Ascending aorta (tissue), 2 donors: ENCODE measurements around the gene TNFRSF25. TPM values are rescaled to one million over a fixed set of nuclear protein-coding genes. Genes with fewer than 3 reads are reported as not detected.

Source experiments
- DNase-seq, 2 donors: peaks; one replicate each; pipeline ENCODE4 v3.0.0-alpha.2; 2019; ENCODE audit warnings: low spot score in 2 of 2
- H3K27ac ChIP-seq, 2 donors: fragments of 200-600 bp; sonication (generic); one replicate each; pipeline ENCODE4 v1.5.1; 2016 to 2017; ENCODE audit warnings: mild to moderate bottlenecking in 1 of 2
- H3K27me3 ChIP-seq: fragments of 200-600 bp; sonication (generic); one replicate; pipeline ENCODE4 v1.5.1; 2017
- H3K36me3 ChIP-seq, 2 donors: fragments of 200-600 bp; sonication (generic); one replicate each; pipeline ENCODE4 v1.5.1; 2016
- H3K4me1 ChIP-seq, 2 donors: fragments of 200-600 bp; sonication (generic); one replicate each; pipeline ENCODE4 v1.5.1; 2016 to 2017; ENCODE audit warnings: mild to moderate bottlenecking in 1 of 2
- H3K4me3 ChIP-seq, 2 donors: fragments of 200-600 bp; sonication (generic); one replicate each; pipeline ENCODE4 v1.5.1; 2016 to 2017; ENCODE audit warnings: mild to moderate bottlenecking in 1 of 2
- H3K9me3 ChIP-seq, 2 donors: fragments of 200-600 bp; sonication (generic); one replicate each; pipeline ENCODE4 v1.5.1; 2016
- intact Hi-C: fragments of 100-400 bp; cut with DNase I; formaldehyde crosslinking; loops from one replicate; pipeline ENCODE4 v1.15.1; 2023
- total RNA-seq: library from RNA; depleted of rRNA; stranded (reverse); fragments of >200 nt; gene quantifications from one replicate; pipeline ENCODE4 v1.1.0, GENCODE V29; 2016
- TF ChIP-seq, protein P1 (sequence below), 3 experiments: fragments of 200-600 bp in 2 of 3; fragments of 450-650 bp in 1 of 3; sonication (generic) in 2 of 3; IDR thresholded peaks; one replicate each; pipeline ENCODE4 v1.5.1; 2016 to 2019; ENCODE audit warnings: antibody characterized with exemption in 3 of 3, mild to moderate bottlenecking in 1 of 3, moderate library complexity in 1 of 3

TNFRSF25 gene
- total RNA-seq, 1 donor from 2014 or later: 18.0 TPM

GRCh38 chr1:6477039-6477820 lies 11.3 kb upstream of the TNFRSF25 start:
- intact Hi-C loops: no loop called here
- Histone ChIP-seq H3K36me3 (peaks cover 0 to 27% of the 10 kb centered on the region in 2 donors), H3K4me1 (no peaks in the 10 kb centered on the region), H3K27me3 (no peaks in the 10 kb centered on the region), H3K4me3 (no peak overlapping the region), H3K9me3 (no peaks in the 10 kb centered on the region), H3K27ac (no peak overlapping the region)
- DNase-seq: no peak
- TF ChIP-seq, protein P1, sequence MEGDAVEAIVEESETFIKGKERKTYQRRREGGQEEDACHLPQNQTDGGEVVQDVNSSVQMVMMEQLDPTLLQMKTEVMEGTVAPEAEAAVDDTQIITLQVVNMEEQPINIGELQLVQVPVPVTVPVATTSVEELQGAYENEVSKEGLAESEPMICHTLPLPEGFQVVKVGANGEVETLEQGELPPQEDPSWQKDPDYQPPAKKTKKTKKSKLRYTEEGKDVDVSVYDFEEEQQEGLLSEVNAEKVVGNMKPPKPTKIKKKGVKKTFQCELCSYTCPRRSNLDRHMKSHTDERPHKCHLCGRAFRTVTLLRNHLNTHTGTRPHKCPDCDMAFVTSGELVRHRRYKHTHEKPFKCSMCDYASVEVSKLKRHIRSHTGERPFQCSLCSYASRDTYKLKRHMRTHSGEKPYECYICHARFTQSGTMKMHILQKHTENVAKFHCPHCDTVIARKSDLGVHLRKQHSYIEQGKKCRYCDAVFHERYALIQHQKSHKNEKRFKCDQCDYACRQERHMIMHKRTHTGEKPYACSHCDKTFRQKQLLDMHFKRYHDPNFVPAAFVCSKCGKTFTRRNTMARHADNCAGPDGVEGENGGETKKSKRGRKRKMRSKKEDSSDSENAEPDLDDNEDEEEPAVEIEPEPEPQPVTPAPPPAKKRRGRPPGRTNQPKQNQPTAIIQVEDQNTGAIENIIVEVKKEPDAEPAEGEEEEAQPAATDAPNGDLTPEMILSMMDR (IDR thresholded peaks at IDR 0.05): no peak

DNA sequence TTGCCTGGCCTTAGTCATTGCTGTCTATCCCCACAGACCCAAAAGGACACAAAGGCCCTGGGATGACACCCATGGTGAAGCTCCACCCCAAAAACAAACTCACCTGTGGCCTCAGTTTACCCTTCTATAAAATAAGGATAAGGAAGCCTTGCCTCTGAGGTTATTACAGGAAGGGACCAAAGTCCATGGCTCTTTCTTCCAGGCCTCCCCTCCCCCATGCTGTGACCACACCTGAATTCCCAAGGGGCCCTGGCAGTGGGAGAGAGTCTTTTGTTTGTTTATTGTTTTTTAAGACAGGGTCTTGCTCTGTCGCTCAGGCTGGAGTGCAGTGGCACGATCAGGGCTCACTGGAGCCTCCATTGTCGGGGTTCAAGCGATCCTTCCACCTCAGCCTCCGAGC lies 10.5 kb upstream of the TNFRSF25 start:
- Histone ChIP-seq H3K4me1 (no peaks in the 10 kb centered on the region), H3K9me3 (no peaks in the 10 kb centered on the region), H3K36me3 (peaks cover 0 to 32% of the 10 kb centered on the region in 2 donors), H3K27ac (no peak overlapping the region), H3K27me3 (no peaks in the 10 kb centered on the region), H3K4me3 (no peak overlapping the region)
- TF ChIP-seq, protein P1 (IDR thresholded peaks at IDR 0.05): no peak
- DNase-seq: no peak
- intact Hi-C loops: no loop called here

- DNase-seq: no peak
- peaks cover 5 to 39% of the 10 kb centered on the region in 2 donors for H3K36me3 ChIP-seq
- intact Hi-C loops: no loop called here
Observed at GRCh38 chr1:6475381-6476133, 9.6 kb upstream of the TNFRSF25 start.

GRCh38 chr1:6474815-6475282 lies 8.9 kb upstream of the TNFRSF25 start:
- intact Hi-C loops: no loop called here
- no peak overlapping the region for H3K27ac ChIP-seq
- no peaks in the 10 kb centered on the region for H3K27me3 ChIP-seq
- no peaks in the 10 kb centered on the region for H3K9me3 ChIP-seq
- H3K36me3 ChIP-seq: peaks cover 12 to 46% of the 10 kb centered on the region in 2 donors
- no peak for DNase-seq
- TF ChIP-seq, protein P1 (IDR thresholded peaks at IDR 0.05): no peak
- H3K4me1 ChIP-seq: no peaks in the 10 kb centered on the region
- H3K4me3 ChIP-seq: no peak overlapping the region

More at GRCh38 chr1:6475381-6476133, 9.6 kb upstream of the TNFRSF25 start:
- no peaks in the 10 kb centered on the region for H3K4me1 ChIP-seq
- no peak overlapping the region for H3K4me3 ChIP-seq
- TF ChIP-seq, protein P1 (IDR thresholded peaks at IDR 0.05): peak; percentile 63 to 94 (median 87)
- no peaks in the 10 kb centered on the region for H3K9me3 ChIP-seq
- H3K27ac ChIP-seq: no peak overlapping the region
- H3K27me3 ChIP-seq: no peaks in the 10 kb centered on the region

- intact Hi-C loops: no loop called here
- no peak overlapping the region for H3K27ac ChIP-seq
- no peak for DNase-seq
- no peak overlapping the region for H3K4me3 ChIP-seq
- peaks cover 12 to 52% of the 10 kb centered on the region in 2 donors for H3K36me3 ChIP-seq
- no peaks in the 10 kb centered on the region for H3K4me1 ChIP-seq
- TF ChIP-seq, protein P1 (IDR thresholded peaks at IDR 0.05): no peak
- no peaks in the 10 kb centered on the region for H3K9me3 ChIP-seq
- H3K27me3 ChIP-seq: no peaks in the 10 kb centered on the region
Observed at GRCh38 chr1:6473974-6474814, 8.2 kb upstream of the TNFRSF25 start.
